H1 (cell line): ENCODE data around the gene TOM1L2. TPM values are rescaled to one million over a fixed set of nuclear protein-coding genes. Genes with fewer than 3 reads are reported as not detected.

Experiments
- CTCF ChIA-PET: fragments of 300-600 bp; sonication (Branson Sonifier 250); formaldehyde crosslinking; loops from one replicate; lab custom pipeline; 2021; ENCODE audit not compliant: partially characterized antibody; lab: Charles Lee
- POLR2A ChIA-PET: fragments of 300-600 bp; sonication (Branson Sonifier 250); formaldehyde crosslinking; loops from one replicate; lab custom pipeline; 2021; ENCODE audit warnings: inconsistent platforms; ENCODE audit not compliant: partially characterized antibody; lab: Charles Lee
- DNase-seq, 2 experiments: peaks; one replicate each; pipeline versions ENCODE4 v3.0.0 to v3.0.0-alpha.2; 2010 to 2022; ENCODE audit warnings: low spot score in 2 of 2, low read depth in 1 of 2, mixed read lengths in 1 of 2
- FAIRE-seq: peaks from 2 replicates; lab custom pipeline; 2011; peaks lifted over from hg19 to GRCh38; lab: Jason Lieb, UNC
- H2AFZ ChIP-seq: 2 replicates; pipeline ENCODE4 v1.8.1; 2012; ENCODE audit warnings: low read length, inconsistent platforms
- H2AK5ac ChIP-seq: 2 replicates; pipeline ENCODE4 v1.6.1; 2013; ENCODE audit warnings: low read depth, low read length
- H2BK120ac ChIP-seq: replicated peaks from 2 replicates; pipeline ENCODE3; 2013; ENCODE audit warnings: low read depth, low read length, inconsistent platforms
- H2BK12ac ChIP-seq: 2 replicates; pipeline ENCODE4 v1.6.1; 2013; ENCODE audit warnings: low read depth, low read length
- H2BK15ac ChIP-seq: 2 replicates; pipeline ENCODE4 v1.6.1; 2013; ENCODE audit warnings: low read length
- H2BK20ac ChIP-seq: 2 replicates; pipeline ENCODE4 v1.6.1; 2013; ENCODE audit warnings: low read length
- H2BK5ac ChIP-seq: 2 replicates; pipeline ENCODE4 v1.6.1; 2013; ENCODE audit warnings: low read depth, low read length
- H3K14ac ChIP-seq: 2 replicates; pipeline ENCODE4 v1.6.1; 2013; ENCODE audit warnings: inconsistent platforms; ENCODE audit not compliant: insufficient read length
- H3K18ac ChIP-seq: 2 replicates; pipeline ENCODE4 v1.6.1; 2013; ENCODE audit warnings: low read length; ENCODE audit errors: extremely low read depth
- H3K23ac ChIP-seq: 2 replicates; pipeline ENCODE4 v1.6.1; 2013; ENCODE audit warnings: inconsistent platforms; ENCODE audit not compliant: insufficient read length
- H3K23me2 ChIP-seq: 2 replicates; pipeline ENCODE4 v1.6.1; 2013; ENCODE audit warnings: low read depth, low read length
- H3K27ac ChIP-seq: 2 replicates; pipeline ENCODE4 v1.6.1; 2011; ENCODE audit warnings: low read depth, low read length, inconsistent platforms
- H3K27me3 ChIP-seq, 4 experiments: replicated peaks in 1 of 4; 1 replicate in 1 of 4; 2 replicates in 3 of 4; pipeline versions ENCODE4 v1.6.1 to v1.8.1; 2011 to 2013; ENCODE audit warnings: low read length in 3 of 4, mild to moderate bottlenecking in 3 of 4, inconsistent platforms in 2 of 4, mixed read lengths in 2 of 4, moderate library complexity in 1 of 4; ENCODE audit not compliant: control insufficient read depth in 3 of 4, insufficient read depth in 3 of 4; ENCODE audit errors: extremely low read depth in 1 of 4
- H3K36me3 ChIP-seq, 4 experiments: 2 replicates each; pipeline versions ENCODE4 v1.6.1 to v1.8.1; 2011 to 2013; ENCODE audit warnings: mild to moderate bottlenecking in 4 of 4, low read length in 3 of 4, moderate library complexity in 2 of 4, control low read depth in 1 of 4, inconsistent platforms in 1 of 4; ENCODE audit not compliant: insufficient read depth in 4 of 4, control insufficient read depth in 2 of 4
- H3K4ac ChIP-seq: replicated peaks from 2 replicates; pipeline ENCODE3; 2013; ENCODE audit warnings: low read length, low read depth, mixed read lengths, inconsistent platforms; ENCODE audit not compliant: insufficient read length
- H3K4me1 ChIP-seq, 4 experiments: replicated peaks in 1 of 4; 1 replicate in 1 of 4; 2 replicates in 3 of 4; pipeline versions ENCODE4 v1.6.1 to v1.8.1; 2011 to 2013; ENCODE audit warnings: low read length in 3 of 4, inconsistent platforms in 2 of 4, mixed read lengths in 1 of 4; ENCODE audit not compliant: insufficient read depth in 4 of 4, control insufficient read depth in 3 of 4
- H3K4me2 ChIP-seq, 2 experiments: 2 replicates each; pipeline versions ENCODE4 v1.6.1 to v1.8.1; 2011 to 2013; ENCODE audit warnings: low read depth in 2 of 2, low read length in 2 of 2, control low read depth in 1 of 2, inconsistent platforms in 1 of 2, mild to moderate bottlenecking in 1 of 2; ENCODE audit not compliant: insufficient read depth in 1 of 2
- H3K4me3 ChIP-seq, 4 experiments: fragments of 200-600, 300-600 bp in 1 of 4; sonication (generic), shearing (Covaris generic), sonication (Bioruptor Twin) in 1 of 4; 2 replicates each; pipeline versions ENCODE4 v1.5.1 to v1.8.1; 2011 to 2016; ENCODE audit warnings: low read length in 4 of 4, low read depth in 3 of 4, control low read depth in 2 of 4, inconsistent platforms in 2 of 4, mild to moderate bottlenecking in 2 of 4, mixed read lengths in 1 of 4, moderate library complexity in 1 of 4; ENCODE audit not compliant: insufficient read depth in 2 of 4; ENCODE audit errors: extremely low read depth in 1 of 4
- H3K56ac ChIP-seq: replicated peaks from 2 replicates; pipeline ENCODE3; 2013; ENCODE audit warnings: low read depth, mild to moderate bottlenecking, mixed read lengths, low read length, inconsistent platforms; ENCODE audit not compliant: insufficient read length
- H3K79me1 ChIP-seq: 2 replicates; pipeline ENCODE4 v1.6.1; 2013; ENCODE audit warnings: low read depth, low read length, control low read depth
- H3K79me2 ChIP-seq, 2 experiments: 2 replicates each; pipeline versions ENCODE4 v1.6.1 to v1.8.1; 2012 to 2013; ENCODE audit warnings: low read length in 2 of 2, mild to moderate bottlenecking in 2 of 2, inconsistent platforms in 1 of 2; ENCODE audit not compliant: insufficient read depth in 2 of 2, control insufficient read depth in 1 of 2
- H3K9ac ChIP-seq, 4 experiments: replicated peaks in 1 of 4; 1 replicate in 1 of 4; 2 replicates in 3 of 4; pipeline versions ENCODE4 v1.6.1 to v1.8.1; 2011 to 2013; ENCODE audit warnings: low read depth in 3 of 4, low read length in 3 of 4, control low read depth in 2 of 4, mild to moderate bottlenecking in 2 of 4, moderate library complexity in 2 of 4, inconsistent platforms in 1 of 4; ENCODE audit errors: extremely low read depth in 1 of 4
- H3K9me3 ChIP-seq, 2 experiments: 2 replicates each; pipeline versions ENCODE4 v1.6.1 to v1.8.1; 2012 to 2013; ENCODE audit warnings: mild to moderate bottlenecking in 2 of 2, moderate library complexity in 2 of 2, control low read depth in 1 of 2, inconsistent platforms in 1 of 2, low read depth in 1 of 2, low read length in 1 of 2, mixed read lengths in 1 of 2; ENCODE audit not compliant: insufficient read depth in 2 of 2
- H4K20me1 ChIP-seq, 2 experiments: replicated peaks in 1 of 2; 2 replicates each; pipeline versions ENCODE3 to v1.8.1; 2011 to 2013; ENCODE audit warnings: inconsistent platforms in 2 of 2, low read length in 2 of 2, mild to moderate bottlenecking in 1 of 2; ENCODE audit not compliant: insufficient read depth in 2 of 2, control insufficient read depth in 1 of 2
- H4K5ac ChIP-seq: 2 replicates; pipeline ENCODE4 v1.6.1; 2013; ENCODE audit warnings: low read length, low read depth, mixed read lengths, inconsistent platforms; ENCODE audit not compliant: insufficient read length
- H4K8ac ChIP-seq: 2 replicates; pipeline ENCODE4 v1.8.0; 2013; ENCODE audit warnings: mild to moderate bottlenecking, moderate library complexity, low read length, inconsistent platforms; ENCODE audit not compliant: insufficient read depth; ENCODE audit errors: extremely low read depth
- H4K91ac ChIP-seq: replicated peaks from 2 replicates; pipeline ENCODE3; 2013; ENCODE audit warnings: low read length, mixed read lengths, inconsistent platforms; ENCODE audit not compliant: insufficient read length
- ASH2L ChIP-seq: fragments of 200-600, 300-600 bp; sonication (generic); IDR thresholded peaks from one replicate; pipeline ENCODE4 v1.7.1; 2017; ENCODE audit warnings: low read length
- BRCA1 ChIP-seq: IDR thresholded peaks from 2 replicates; pipeline ENCODE4 v1.6.1; 2012; ENCODE audit warnings: low read depth, low read length, improper control_type of control experiment
- CTBP2 ChIP-seq: IDR thresholded peaks from 2 replicates; pipeline ENCODE4 v1.7.0; 2011; ENCODE audit warnings: borderline replicate concordance, mild to moderate bottlenecking, moderate library complexity, mixed read lengths, low read length; ENCODE audit not compliant: insufficient read depth, insufficient read length
- JUN ChIP-seq: IDR thresholded peaks from 2 replicates; pipeline ENCODE4 v1.6.1; 2011; ENCODE audit warnings: low read depth, mild to moderate bottlenecking, improper control_type of control experiment, low read length
- NRF1 ChIP-seq: IDR thresholded peaks from 2 replicates; pipeline ENCODE4 v1.6.1; 2011; ENCODE audit warnings: mild to moderate bottlenecking, low read depth, low read length, improper control_type of control experiment
- RXRA ChIP-seq: IDR thresholded peaks from 2 replicates; pipeline ENCODE4 v1.6.1; 2011; ENCODE audit warnings: low read depth, mild to moderate bottlenecking, low read length, moderate library complexity; ENCODE audit not compliant: insufficient read depth
- WGBS, 2 experiments: shearing (Covaris generic) in 1 of 2; methylation state at CpG; one replicate each; pipeline versions ENCODE4 v1.1.6 to v1.1.7; 2013 to 2015; ENCODE audit warnings: low lambda C conversion rate in 2 of 2, mixed read lengths in 2 of 2, inconsistent platforms in 1 of 2, low coverage in 1 of 2, missing lambda C conversion rate in 1 of 2; ENCODE audit not compliant: insufficient replicate concordance in 2 of 2, insufficient coverage in 1 of 2, insufficient read length in 1 of 2; ENCODE audit errors: extremely low coverage in 1 of 2, missing lambda C conversion rate in 1 of 2; 5-methylcytosine and 5-hydroxymethylcytosine counted together
- polyA plus RNA-seq, 7 experiments: library from polyadenylated mRNA; depleted of rRNA in 3 of 7; stranded (reverse) in 5 of 7; unstranded in 2 of 7; fragments of >200 nt in 5 of 7; fragments of 200-250 nt in 2 of 7; gene quantifications; 1 replicate in 5 of 7; 2 replicates in 1 of 7; 4 replicates in 1 of 7; pipeline versions ENCODE4 v1.2.1 to v1.2.3, GENCODE V29; 2011 to 2013; ENCODE audit warnings: missing spikeins in 2 of 7, mixed read lengths in 2 of 7
- total RNA-seq: library from RNA; stranded (reverse); fragmentation: NEBNext Ultra II Directional; extraction: Animal tissue kit (Norgen Biotek cat#: 25700); gene quantifications from 2 replicates; pipeline ENCODE4 v1.2.1, GENCODE V29; 2021

The TOM1L2 gene
- total and polyA plus RNA-seq, 2 of the 8 experiments (the other 6 are each of a cell fraction or from before 2014, with no cell fraction given), result 2.0 to 3.4 TPM

DNA sequence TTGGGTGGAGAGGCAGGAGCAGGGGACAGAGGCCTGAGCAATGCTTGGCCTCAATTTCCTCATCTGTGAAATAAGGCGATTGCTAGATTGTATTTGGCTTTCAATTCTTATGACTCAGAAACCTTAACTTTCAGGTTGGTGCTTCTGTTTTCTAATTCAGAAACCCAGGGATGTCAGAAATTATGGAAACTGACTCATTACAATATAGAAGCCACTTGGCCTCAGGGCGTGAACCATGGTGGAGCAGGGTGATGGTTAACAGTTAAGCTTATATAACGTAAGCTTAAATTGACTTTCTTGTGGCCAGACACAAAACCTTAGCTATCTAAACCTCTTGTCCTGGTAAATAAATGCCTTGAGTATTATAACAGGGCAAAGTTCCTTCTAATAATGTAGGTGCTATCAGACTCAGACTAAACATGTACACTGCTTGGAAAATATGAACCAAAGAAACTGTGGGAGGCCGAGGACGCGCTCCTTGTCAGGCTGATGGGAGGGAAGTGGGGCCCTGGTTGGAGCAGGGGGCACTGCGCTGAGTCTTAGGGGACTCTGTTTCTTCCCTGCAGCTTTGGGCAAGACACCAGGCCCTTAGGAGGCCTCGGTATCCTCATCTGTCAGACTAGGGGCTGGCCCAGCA, 118.3 kb downstream of the TOM1L2 start:
- Histone ChIP-seq H2BK120ac (no peak overlapping the region), H4K8ac (no peak overlapping the region), H3K56ac (no peak overlapping the region), H3K27ac (no peak overlapping the region), H3K14ac (no peak overlapping the region), H3K4ac (no peak overlapping the region), H4K20me1 (no peaks in the 10 kb centered on the region), H2BK5ac (no peak overlapping the region), H3K23ac (no peak overlapping the region), H2AK5ac (no peak overlapping the region), H3K27me3 (no peaks in the 10 kb centered on the region; a peak in 1 of 7 replicates), H4K5ac (no peak overlapping the region), H4K91ac (no peak overlapping the region), H3K9me3 (no peaks in the 10 kb centered on the region), H2BK12ac (no peak overlapping the region), H3K79me1 (no peaks in the 10 kb centered on the region), H3K79me2 (no peaks in the 10 kb centered on the region), H3K9ac (no peak overlapping the region), H3K4me2 (no peak overlapping the region), H3K23me2 (no peaks in the 10 kb centered on the region), H3K18ac (no peak overlapping the region), H3K4me1 (peaks cover 0 to 18% (median 12%) of the 10 kb centered on the region in 4 experiments; a peak in 6 of 7 replicates), H2BK20ac (no peak overlapping the region), H3K36me3 (no peaks in the 10 kb centered on the region), H2AFZ (no peak overlapping the region), H2BK15ac (no peak overlapping the region), H3K4me3 (no peak overlapping the region)
- ChIA-PET CTCF (interaction anchor here (0.6 to 26.2 kb wide), 13 partner anchors 8 to 477 kb away, joined by 3 to 404 read pairs (median 4); partner anchors contain the start of gene SREBF1), POLR2A (interaction anchor here (0.5 to 12.1 kb wide), 4 partner anchors 14 to 72 kb away, joined by 3 to 122 read pairs (median 4); partner anchors contain the start of gene SREBF1)
- 94% methylated on average over 8 of the region's 8 CpGs; no CpG with 5 or more reads in 1 of the 2 experiments for WGBS, 2 experiments
- DNase-seq, result no peak
- no peak for FAIRE-seq
- no peak for TF ChIP-seq BRCA1
- TF ChIP-seq RXRA, result no peak
- TF ChIP-seq NRF1, result no peak
- TF ChIP-seq JUN, result no peak
- TF ChIP-seq ASH2L, result no peak
- TF ChIP-seq CTBP2, result no peak
